ENCODE measurements around the gene RPS15A.

Gene RPS15A

DNA sequence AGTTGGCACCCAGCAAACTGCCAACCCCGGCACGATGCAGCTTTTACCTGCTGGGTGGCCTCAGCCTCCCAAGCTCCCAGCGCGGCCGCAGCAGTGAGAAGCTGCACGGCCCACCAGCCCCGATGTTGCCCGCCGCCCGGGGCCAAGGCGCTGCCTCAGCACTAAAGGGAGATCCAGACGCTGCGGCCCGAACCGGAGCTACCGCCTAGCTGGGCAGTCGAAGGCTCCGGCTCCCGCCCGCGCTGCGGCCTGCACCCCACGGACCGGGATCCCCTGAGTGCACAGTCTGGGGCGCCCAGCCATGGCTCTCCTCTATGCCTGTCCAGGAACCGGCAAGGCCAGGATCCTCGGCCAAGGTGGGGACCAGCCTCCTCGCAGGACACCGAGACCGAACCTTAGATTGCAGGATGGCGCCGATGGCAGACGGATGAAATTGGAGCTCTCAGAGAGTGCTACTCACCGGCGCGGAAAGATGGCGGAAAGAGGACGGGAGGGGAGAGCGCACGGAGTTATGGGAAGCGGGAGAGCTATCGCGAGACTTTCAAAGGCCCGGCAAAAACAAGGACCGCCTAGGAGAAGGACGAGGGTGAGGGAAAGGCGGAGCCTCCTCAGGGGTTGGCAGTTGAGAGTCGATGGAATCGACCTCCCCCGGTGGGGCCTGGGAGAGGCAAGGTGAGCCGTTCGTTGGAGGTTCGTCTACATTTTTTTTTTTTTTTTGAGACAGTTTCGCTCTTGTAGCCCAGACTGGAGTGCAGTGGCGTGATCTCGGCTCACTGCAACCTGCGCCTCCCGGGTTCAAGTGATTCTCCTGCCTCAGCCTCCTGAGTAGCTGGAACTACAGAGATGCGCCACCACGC is at the start of gene RPS15A:
RPS15A (minus strand) TSS at position 485 of the 857 bp plus-strand sequence. CDS start 1,221 bp downstream, outside the sequence.
- H3K27ac ChIP-seq: peak within 1 kb of the TSS; percentile 97
- TF ChIP-seq, protein P1, sequence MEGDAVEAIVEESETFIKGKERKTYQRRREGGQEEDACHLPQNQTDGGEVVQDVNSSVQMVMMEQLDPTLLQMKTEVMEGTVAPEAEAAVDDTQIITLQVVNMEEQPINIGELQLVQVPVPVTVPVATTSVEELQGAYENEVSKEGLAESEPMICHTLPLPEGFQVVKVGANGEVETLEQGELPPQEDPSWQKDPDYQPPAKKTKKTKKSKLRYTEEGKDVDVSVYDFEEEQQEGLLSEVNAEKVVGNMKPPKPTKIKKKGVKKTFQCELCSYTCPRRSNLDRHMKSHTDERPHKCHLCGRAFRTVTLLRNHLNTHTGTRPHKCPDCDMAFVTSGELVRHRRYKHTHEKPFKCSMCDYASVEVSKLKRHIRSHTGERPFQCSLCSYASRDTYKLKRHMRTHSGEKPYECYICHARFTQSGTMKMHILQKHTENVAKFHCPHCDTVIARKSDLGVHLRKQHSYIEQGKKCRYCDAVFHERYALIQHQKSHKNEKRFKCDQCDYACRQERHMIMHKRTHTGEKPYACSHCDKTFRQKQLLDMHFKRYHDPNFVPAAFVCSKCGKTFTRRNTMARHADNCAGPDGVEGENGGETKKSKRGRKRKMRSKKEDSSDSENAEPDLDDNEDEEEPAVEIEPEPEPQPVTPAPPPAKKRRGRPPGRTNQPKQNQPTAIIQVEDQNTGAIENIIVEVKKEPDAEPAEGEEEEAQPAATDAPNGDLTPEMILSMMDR (IDR thresholded peaks at IDR 0.05): no peak
- no peak for TF ChIP-seq ZFX (IDR thresholded peaks at IDR 0.05; ENCODE audit: borderline replicate concordance)

DNA sequence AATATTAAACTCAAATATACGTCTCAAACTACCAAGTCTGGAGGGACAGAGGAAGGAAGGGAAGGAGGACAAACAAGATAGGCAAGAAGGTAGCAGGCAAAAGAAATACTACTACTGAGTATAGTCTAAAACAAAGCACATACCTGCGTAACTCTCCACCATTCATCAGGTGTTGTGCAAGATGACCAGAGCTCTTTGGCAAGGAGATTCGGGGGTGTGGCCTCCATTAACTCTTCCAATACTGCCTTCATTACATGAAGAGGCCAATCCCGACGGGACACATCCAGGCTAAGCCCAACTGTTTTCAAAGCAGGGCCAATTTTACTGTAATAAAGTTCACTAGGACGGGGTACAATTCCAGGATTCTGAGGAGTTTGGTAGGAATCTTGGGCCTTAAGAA is 49.4 kb upstream of the RPS15A start:
- no peak overlapping the region for H3K27ac ChIP-seq
- TF ChIP-seq, protein P1 (IDR thresholded peaks at IDR 0.05): no peak
- no peak for TF ChIP-seq ZFX (IDR thresholded peaks at IDR 0.05; ENCODE audit: borderline replicate concordance)

DNA sequence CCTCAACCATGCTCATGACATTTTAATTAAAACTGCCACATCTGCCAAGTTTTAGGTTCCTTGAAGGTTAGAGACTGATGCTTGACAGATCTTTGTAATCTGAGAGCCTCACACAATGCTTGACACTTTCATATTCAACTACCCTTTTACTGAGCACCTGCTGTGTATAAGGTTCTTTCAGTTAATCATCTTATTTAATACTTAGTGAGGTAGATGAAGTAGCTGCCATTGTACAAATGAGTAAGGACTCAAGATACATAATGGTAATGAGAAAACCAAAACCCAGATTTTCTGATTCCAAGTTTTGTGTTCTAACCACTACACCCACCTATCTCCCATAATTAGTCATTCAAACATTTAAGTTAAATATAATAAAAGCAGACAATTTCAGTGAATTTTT is 46.6 kb upstream of the RPS15A start:
- H3K27ac ChIP-seq: no peak overlapping the region
- TF ChIP-seq, protein P1 (IDR thresholded peaks at IDR 0.05): no peak
- TF ChIP-seq ZFX (IDR thresholded peaks at IDR 0.05; ENCODE audit: borderline replicate concordance): no peak

DNA sequence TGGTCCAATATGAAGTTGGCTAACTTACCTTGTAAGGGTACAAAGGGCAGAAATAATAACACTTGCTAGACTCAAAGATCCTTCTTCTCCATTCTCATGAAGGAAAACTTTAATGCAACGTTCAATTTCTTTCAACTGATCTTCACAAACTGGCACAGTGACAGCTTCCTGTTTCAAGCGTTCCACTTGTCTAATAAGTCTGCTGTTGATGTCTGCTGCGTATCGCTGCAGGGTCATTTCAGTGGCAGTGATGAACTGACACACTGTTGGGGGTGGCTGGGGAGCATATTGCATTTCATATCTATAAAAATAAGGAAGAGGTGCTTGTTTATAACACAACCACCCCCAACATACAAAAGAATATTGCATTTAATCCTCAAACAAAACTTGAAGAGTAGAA is 44.7 kb upstream of the RPS15A start:
- TF ChIP-seq, protein P1 (IDR thresholded peaks at IDR 0.05): no peak
- TF ChIP-seq ZFX (IDR thresholded peaks at IDR 0.05; ENCODE audit: borderline replicate concordance): no peak
- H3K27ac ChIP-seq: no peak overlapping the region

DNA sequence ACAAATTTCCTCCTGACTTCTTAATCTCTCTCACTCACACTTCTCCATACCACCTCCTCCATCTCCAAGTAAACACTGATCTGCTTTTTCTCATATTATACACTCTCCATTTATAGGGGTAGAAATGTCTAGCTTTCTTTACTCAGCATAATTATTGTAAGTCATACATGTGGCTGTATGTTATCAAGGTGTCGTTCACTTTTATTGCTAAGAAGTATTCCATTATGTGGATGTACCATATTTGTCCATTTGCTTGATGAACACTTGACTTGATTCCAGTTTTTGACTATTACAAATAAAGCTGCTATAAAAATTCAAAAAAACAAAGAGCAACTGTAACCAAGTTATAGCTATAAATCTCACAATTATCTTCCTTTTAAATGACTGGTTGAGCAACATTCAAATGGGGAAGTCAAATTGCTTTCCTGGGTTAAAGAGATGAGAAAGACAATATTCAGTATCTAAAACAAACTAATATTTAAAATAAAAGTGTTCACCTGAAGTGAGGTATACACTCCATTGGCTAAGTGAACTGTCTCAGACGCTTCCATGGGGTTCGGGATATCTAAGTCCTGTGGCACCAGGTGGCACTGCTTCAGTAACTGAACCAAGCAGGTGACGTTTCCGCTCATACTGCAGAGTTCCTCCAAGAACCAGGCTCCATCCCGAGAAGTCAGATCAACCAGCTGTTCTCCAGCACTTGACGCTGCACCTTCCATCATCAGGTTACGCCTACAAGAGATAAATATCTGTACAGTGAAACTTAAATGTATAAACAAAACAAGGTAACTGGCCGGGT is 43.8 kb upstream of the RPS15A start:
- no peak for TF ChIP-seq ZFX (IDR thresholded peaks at IDR 0.05; ENCODE audit: borderline replicate concordance)
- TF ChIP-seq, protein P1 (IDR thresholded peaks at IDR 0.05): no peak

DNA sequence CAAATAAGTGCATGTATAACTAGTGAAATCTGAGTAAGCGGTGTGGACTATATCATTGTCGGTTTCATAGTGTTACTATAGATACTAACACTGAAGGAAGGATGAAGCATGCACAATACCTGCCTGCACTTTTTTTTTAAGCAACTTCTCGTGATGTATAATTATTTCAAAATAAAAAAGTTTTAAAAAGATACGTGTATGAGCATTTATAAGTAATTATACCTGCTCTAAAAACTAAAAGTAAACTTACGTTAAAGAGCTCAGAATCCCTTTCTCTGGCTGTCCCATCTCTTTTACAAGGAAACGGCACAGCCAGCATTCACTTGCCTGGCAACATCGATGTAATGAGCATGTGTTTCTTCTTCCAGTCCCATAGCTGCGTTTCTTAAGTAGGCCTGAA is 42.5 kb upstream of the RPS15A start:
- no peak overlapping the region for H3K27ac ChIP-seq
- TF ChIP-seq, protein P1 (IDR thresholded peaks at IDR 0.05): no peak
- TF ChIP-seq ZFX (IDR thresholded peaks at IDR 0.05; ENCODE audit: borderline replicate concordance): no peak

More for the DNA sequence above, 43.8 kb upstream of the RPS15A start:
- no peak overlapping the region for H3K27ac ChIP-seq
